ENCODE results near the gene TIFAB.

GRCh38 chr5:135442431-135443160 lies 9.6 kb downstream of the TIFAB start:
- TF ChIP-seq TAF1 (IDR thresholded peaks at IDR 0.05; ENCODE audit: borderline replicate concordance, low read depth, low read length) (no peak), POLR2AphosphoS5 (IDR thresholded peaks at IDR 0.05; ENCODE audit: low read depth, low read length) (no peak)

All from GM12892 (cell line).